Suppressor macrophage treated with lipopolysaccharide for 1 hour (primary cell): ENCODE results near the gene OLR1.
A peak's percentile ranks its signal among the peaks of the same experiment; 100 is the strongest.

Source experiments
- DNase-seq, 3 donors: peaks; one replicate each; pipeline ENCODE4 v3.0.0-alpha.2; 2020 to 2022

OLR1 gene

DNA sequence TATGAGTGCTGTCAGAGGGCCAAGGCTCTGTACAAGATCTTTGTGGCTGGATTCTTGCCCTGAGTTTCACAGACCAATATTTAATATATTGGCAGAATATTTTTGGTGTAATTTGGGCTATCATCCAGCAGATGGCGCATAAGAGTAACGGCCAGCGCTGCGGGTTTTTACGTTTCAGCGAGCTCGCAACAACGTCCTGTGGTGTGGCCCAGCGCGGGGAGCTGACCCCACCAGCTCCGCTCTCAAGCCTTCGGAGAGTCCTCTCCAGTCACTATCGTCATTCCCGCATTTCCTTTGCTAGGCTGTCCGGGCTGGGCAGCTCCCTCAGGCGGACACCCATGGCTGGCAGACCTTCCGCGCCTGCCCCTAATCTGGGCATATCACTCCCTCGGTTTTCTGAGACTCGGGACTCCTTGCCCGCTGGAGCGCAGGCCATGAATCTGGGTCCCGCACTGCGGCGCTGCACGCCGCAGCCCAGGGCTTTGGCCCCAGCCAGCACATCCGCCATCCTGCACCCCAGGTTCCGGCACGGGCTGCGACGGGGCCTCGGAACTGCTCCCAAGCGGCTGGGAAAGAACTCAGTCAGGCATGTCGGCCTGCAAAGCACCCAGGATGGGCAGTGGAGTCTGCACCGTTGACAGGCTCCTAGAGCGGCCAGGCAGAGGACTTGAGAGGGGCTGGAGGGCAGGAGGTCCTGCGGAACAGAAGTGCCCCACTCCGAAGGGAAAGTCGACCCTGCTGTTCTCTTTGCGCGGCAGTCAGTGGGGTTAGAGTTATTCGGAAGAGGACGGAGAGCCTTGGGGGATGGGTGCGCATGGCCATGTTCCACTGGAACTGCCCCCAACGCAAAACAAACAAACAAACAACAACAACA lies 18.4 kb downstream of the OLR1 start:
- DNase-seq = peak; percentile 74 to 87 (median 79)

DNA sequence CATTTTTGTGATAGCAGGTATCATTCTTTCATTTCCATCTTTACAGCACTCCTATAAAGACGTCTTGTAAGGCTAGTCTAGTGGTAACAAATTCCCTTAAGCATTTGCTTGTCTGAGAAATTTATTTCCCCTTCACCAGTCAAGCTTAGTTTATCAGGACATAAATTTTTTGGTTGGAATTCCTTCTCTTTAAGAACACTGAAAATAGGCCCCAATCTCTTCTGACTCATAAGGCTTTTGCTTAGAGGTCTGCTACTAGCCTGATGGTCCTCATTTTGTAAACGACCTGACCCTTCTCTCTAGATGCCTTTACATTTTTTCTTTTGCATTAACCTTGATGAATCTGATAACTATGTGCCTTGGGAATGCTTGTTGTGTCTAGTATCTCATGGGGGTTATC lies 20.3 kb downstream of the OLR1 start:
- DNase-seq = no peak

DNA sequence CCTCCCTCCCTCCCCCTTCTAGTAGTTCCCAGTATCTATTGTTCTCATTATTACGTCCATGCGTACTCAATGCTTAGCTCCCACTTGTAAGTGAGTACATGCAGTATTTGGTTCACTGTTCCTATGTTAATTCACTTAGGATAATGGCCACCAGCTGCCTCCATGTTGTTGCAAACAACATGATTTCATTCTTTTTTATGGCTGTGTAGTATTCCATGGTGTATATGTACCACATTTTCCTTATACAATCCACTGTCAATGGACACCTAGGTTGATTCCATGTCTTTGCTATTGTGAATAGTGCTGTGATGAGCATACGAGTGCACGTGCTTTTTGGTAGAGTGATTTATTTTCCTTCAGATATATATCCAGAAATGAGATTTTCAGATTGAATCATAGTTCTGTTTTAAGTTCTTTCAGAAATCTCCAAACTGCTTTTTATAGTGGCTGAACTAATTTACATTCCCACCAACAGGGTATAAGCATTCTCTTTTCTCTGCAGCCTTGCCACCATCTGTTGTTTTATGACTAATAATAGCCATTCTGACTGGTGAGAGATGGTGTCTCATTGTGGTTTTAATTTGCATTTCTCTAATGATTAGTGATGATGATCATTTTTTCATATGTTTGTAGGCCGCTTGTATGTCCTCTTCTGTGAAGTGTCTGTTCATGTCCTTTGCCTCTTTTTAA lies 24.1 kb downstream of the OLR1 start:
- no peak for DNase-seq

- peak; percentile 56 to 71 (median 68) for DNase-seq
Observed at GRCh38 chr12:10142976-10143589, 28.8 kb downstream of the OLR1 start.

DNA sequence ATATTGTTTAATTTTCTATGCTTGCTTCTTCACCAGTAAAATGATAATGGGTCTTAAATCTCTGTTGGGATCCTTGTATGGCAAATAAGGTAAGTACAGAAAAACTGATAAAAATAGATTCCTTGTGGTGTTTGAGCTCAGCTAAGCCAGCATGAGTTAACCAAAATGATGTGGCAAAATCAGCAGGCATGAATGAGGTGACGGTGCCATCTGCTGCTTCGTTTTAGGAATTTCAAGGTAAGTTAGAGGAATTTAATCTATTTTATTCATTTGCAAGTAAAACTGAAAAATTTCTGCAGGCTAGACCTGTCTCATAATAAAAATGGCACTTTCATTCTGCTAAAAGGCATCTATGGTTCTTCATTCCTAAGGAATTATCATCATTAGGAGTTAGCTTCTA lies 31.9 kb downstream of the OLR1 start:
- DNase-seq = peak; percentile 74 to 85 (median 83)

DNA sequence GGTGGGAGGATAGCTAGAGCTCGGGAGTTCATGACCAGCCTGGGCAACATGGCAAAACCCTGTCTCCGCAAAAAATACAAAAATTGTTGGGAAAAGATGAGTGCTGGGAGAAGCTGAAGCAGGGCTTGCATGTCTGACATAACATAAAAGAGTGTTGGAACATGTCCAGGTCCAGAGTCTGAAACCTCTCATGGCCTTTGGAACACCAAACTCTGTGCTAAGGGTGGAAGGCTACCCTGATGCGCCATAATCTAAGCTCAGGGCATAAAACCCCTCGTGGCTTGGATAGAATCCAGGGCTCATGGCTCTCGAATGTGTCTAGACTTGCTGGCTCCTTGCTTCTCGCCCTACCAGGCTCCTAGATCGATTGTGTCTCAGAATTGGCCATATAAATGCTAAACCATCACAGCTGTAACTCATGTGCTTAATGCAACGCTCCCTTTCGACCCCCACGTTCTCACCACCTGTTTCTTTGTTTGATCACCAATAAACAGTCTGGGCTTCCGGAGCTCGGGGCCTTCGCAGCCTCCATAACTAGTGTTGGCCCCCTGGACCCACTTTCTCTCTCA lies 35.2 kb downstream of the OLR1 start:
- DNase-seq = no peak

GRCh38 chr12:10135126-10135525 lies 36.8 kb downstream of the OLR1 start:
- no peak for DNase-seq

DNA sequence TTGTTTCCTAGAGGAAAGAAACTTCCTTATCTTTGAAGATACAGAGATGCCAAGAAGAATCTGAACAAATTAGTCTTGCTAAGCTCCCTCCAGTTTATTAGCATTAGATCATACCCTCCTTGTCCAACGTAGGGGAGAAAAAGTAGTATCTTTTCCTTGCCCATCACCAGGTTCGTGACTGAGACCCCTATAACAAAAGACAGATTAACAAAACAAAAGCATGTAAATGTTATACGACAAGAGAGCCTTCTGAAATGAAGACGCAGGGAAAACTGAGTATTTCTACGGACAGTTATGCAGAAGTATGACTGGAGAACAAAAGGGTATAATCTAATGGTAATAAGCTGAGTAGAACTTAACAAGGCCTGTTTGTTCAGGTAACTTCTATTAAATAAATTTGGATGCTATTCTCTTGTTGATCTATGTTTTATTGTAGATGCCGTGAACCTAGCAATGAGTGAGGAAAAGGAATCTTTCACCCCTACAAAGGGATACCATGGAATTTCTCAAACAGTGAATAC lies 39.0 kb downstream of the OLR1 start:
- DNase-seq = no peak

DNA sequence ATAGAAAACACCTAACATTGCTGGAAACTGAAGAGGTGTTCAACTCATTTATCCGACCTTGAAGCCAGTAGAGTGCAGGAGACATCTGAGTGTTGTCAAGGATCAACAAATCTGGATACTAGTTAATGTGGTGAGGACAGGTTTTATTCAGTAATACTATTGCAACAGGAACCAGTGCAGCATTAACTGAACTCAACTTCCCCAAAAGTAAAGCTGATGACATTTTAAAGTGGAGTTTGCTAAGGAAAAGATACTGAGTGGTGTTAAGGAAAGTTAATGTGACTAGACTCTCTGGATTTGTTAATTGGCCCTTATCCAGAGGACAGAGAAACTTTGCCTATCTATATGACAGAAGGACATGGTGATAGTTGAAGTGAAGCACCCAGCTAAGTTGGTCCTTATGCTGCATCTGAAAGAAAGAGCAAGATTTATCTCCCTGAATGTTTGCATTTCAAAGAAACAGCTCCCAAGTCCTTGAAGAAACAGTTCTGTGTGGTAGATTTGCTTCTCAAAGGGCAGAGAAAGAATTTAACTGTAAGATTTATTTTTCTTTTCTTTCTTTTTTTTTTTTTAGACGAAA lies 40.7 kb downstream of the OLR1 start:
- peak; percentile 54 to 83 (median 80) for DNase-seq

- peak; percentile 69 to 93 (median 85) for DNase-seq
Observed at GRCh38 chr12:10130042-10130441, 41.9 kb downstream of the OLR1 start, which contains the start of gene CLEC7A. Gene CLEC7A, minus strand, starts transcription at chr12:10130199. Its CDS starts 117 bp downstream, at chr12:10130082.

- DNase-seq = peak; percentile 87 to 98 (median 97)
Observed at GRCh38 chr12:10128687-10129086, 43.2 kb downstream of the OLR1 start.

GRCh38 chr12:10126413-10126812 lies 45.5 kb downstream of the OLR1 start:
- peak in 2 of 3 donors; percentile 56 to 59 for DNase-seq

DNA sequence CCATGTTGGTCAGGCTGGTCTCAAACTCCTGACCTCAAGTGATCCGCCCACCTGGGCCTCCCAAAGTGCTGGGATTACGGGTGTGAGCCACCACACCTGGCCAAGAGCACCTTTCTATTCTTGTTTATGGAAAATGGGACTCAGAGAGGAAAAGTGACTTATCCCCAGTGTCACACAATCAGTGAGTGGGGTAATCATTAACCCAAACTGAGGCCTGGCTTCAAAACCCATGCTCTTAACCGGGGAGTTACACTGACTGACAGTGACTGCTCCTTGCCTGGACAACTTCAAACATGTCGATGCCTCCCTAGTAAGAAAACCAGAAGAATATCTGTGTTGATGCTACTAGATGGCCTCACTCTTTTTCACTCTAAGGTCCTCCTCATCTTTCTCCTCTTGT lies 49.2 kb downstream of the OLR1 start:
- DNase-seq = no peak

DNA sequence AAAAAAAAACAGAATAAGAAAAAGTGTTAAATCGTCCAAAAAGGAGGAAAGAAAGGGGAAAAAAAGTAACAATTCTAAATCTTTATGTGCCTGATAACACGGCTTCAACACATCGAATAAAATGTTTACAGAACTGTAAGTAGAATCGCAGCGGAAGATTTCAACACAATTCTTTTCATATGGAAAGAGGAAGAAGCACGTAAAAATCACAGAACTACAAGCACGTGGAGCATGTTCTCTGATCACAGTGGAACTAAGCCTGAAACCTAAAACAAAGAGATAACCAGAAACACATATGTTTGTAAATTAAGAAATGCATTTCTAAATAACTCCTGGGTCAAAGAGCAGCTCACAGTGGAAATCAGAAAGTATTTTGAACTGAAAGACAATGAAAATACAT lies 50.7 kb downstream of the OLR1 start:
- peak; percentile 70 to 91 (median 90) for DNase-seq

DNA sequence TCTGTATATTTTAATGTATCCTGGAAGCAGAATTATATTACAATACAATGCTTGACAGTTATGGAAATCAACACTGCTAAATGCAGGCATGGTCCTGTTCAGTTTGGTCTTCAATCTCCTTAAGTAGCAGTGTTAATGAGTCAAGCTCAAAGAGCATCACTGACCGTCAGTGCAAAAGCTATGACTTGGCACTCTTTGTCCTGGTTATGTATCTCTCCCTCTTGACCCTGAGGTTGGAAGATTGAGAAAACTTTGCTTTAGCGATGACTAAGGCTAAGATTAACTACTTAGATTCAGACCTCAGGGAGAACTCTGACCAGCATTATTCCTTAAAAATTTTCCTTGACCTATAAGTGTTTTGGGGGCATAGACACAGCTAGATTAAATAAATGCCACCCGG lies 52.9 kb downstream of the OLR1 start:
- DNase-seq = peak; percentile 28 to 81 (median 71)

DNA sequence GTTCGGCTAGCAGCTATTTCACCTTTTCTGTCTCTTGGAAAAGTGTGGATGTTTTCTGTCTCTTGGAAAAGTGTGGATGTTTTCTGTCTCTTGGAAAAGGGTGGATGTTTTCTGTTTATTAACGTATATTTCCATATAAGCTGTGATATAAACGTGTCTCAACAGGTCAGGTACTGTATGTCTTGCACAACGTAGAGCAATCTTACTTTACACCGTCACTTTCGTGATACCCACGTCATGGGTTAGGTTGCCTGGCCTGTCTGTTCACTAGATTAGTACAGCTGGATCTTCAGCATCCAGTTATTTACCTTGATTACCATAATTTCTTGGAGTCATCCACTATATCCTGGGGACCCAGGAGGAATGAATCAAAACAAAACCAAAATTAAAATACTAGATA lies 56.0 kb downstream of the OLR1 start:
- DNase-seq = no peak

- no peak for DNase-seq
Observed at GRCh38 chr12:10115311-10115710, 56.6 kb downstream of the OLR1 start.

DNA sequence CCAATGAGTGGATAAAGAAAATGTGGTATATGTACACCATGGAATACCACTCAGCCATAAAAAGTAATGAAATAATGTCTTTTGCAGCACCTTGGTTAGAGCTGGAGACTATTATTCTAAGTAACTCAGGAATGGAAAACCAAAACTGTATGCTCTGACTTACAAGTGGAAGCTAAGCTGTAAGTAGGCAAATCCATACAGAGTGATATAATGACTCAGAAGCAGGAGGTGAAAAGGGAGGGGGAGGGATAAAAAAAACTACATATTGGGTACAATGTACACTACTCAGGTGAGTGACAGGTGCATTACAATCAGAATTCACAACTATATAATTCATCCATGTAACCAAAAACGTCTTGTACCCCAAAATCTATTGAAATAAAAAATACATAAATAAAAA lies 58.0 kb downstream of the OLR1 start:
- DNase-seq = no peak

DNA sequence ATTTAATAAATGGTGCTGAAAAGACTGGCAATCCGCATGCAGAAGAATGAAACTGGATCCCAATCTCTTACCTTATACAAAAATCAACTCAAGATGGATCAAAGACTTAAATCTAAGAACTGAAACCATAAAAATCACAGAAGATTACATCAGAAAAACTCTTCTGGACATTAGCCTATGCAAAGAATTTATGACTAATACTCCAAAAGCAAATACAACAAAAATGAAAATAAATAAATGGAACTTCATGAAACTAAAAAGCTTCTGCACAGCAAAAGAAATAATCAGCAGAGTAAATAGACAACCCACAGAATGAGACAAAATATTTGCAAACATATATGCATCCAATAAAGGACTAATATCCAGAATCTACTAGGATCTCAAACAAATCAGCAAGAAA lies 58.9 kb downstream of the OLR1 start:
- peak in 2 of 3 donors; percentile 23 to 54 for DNase-seq

- DNase-seq = no peak
Observed at GRCh38 chr12:10111451-10111850, 60.5 kb downstream of the OLR1 start.

DNA sequence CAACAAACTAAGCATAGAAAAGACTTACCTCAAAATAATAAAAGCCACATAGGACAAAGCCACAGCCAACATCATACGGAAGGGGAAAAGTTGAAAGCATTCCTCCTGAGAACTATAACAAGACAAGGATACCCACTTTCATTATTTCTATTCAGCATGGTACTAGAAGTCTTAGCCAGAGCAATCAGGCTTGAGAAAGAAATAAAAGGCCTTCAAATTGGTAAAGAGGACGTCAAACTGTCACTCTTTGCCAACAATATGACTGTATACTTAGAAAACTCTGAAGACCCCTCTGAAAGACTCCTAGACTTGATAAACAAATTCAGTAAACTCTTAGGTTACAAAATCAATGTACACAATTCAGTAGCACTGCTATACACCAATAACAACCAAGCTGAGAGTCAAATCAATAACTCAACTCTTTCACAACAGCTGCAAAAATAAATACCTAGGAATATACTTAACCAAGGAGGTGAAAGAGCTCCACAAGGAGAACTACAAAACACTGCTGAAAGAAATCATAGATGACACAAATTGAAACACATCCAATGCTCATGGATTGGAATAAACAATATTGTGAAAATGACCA lies 61.6 kb downstream of the OLR1 start:
- DNase-seq = no peak
